NCI-H2171 (cell line): ENCODE data around the gene VAMP4.

Experiments
- DNase-seq: peaks from one replicate; lab custom pipeline; 2025; lab: John Stamatoyannopoulos, UW

VAMP4 gene, protein sequence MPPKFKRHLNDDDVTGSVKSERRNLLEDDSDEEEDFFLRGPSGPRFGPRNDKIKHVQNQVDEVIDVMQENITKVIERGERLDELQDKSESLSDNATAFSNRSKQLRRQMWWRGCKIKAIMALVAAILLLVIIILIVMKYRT

DNA sequence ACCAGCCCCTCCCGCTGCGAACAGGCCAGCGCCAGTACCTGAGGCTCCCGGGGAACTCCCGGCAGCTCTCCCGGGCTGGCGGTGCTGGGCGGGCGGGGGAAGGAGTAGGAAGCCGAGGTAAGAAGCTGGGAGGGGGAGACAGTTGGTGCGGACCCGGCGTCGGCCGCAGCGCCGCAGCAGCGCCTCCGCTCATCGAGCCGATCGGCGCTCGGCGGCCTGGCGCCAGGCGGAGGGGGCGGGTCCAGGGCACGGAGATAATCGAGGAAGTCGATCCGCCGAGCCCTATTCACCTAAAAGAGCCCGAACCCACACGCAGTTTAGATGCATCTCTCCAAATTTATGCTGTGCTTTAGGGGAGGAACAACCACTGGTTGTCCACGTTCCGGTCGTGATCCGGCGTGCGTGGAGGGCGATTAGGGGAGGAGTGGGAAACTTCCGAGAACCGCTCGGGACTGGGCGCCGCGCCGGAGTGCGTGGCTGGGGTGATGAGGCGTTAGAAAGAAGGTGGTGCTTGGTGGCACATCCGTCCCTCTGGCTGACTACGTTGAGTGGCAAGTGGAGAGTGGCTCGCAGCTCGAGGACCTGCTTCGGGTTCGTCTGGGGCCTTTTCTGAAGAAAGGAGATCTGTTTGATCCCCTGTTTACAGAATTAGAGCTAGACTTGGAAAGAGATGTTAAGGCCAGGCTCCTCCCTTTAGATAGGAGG, at the start of gene VAMP4:
Gene VAMP4 (minus strand): TSS at position 194 of the 705 bp plus-strand sequence. CDS start 3,651 bp downstream, outside the sequence.
- peak; percentile 87 for DNase-seq

- DNase-seq, result no peak
These were observed 48.5 kb upstream of the VAMP4 start for GRCh38 chr1:171790318-171790717.

- no peak for DNase-seq
These were observed 46.8 kb upstream of the VAMP4 start for GRCh38 chr1:171788696-171789095.

DNA sequence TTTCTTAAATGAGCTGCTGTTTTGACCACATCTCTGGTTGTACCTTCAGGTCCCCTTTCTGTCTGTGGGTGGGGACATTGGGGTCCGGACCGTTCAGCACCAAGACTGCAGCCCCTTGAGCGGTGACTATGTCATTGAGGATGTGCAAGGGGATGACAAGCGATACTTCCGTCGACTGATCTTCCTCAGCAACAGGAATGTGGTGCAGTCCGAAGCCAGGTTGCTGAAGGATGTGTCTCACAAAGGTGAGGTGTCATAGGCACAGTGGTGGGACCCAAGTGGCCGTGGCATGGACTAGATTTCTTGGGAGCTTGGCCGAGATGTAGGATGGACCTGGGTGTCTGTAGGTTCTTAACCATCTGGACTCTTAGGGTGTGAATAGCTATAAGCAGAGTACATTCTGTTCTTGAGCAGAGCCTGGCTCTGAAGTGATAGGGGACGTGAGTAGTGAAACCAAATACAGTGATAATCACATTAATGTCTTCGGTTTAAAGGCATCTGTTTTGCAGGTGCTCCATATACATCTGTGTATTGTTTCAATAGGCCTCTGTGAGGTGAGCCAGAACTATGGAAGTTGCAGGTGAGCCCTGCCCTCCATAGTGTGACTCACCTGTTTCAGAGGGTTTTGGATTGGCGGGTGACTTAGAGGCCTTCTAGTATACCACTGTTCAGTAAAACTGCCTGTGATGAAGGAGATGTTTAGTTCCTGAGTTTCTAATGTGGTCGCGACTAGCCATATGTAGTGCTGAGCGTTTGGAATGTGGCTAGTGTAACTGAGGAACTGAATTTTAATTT, 46.0 kb upstream of the VAMP4 start:
- no peak for DNase-seq

- DNase-seq, result no peak
These were observed 44.7 kb upstream of the VAMP4 start for GRCh38 chr1:171786534-171786933.

DNA sequence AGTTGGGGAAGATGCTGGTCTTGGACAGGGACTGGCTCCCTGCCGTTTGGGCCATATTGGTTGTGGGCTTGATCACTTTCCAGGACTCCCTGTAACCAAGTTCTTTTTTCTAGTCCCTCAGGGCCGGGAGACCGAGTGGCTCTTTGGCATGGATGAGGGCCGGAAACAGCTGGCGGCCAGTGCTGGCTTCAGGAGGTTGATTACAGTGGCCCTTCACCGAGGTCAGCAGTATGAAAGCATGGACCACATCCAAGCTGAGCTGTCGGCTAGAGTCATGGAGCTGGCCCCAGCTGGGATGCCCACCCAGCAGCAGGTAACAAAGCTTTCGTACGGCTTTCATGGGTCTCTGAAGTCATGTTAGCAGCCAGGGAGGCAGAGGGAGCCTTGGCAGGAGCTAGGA, 43.9 kb upstream of the VAMP4 start:
- no peak for DNase-seq

- no peak for DNase-seq
These were observed 42.9 kb upstream of the VAMP4 start for GRCh38 chr1:171784784-171785183.

- DNase-seq, result no peak
These were observed 42.1 kb upstream of the VAMP4 start for GRCh38 chr1:171783816-171784530.

DNA sequence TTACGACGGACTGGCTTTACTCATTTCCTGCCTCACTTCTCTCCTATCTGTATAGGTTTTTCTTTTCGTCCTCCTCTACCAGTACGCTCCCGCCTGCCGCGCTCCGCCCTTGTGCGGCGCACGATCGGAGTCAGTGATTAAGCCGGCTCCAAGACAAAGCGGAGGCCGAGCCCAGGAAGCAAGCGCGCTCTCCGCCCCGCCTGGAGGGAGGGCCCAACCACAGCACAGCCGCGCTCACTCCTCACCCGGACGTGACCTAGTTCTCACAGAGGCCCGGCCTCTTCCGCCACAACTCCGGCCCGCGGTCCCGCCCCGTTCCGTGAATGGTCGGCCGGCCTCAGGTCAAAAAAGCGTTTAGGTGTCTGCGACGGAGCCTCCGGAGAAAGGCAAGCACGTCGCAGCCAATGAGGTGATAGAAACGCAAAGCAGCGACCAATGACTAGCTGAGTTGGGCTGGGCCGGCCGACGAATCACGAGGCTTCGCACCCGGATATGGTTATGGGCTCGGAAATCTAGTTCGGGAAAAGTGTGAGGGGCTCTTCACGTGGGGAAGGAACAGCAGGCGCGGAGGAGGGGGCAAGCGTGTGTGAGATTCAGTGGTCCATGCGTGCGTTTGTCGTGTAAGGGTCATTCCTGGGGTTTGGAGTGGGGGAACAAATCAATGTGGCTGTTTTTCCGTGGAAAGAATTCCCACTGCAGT, 39.5 kb upstream of the VAMP4 start, which contains the start of gene METTL13:
Gene METTL13 (plus strand): TSS at position 485 of the 700 bp plus-strand sequence. CDS start 308 bp downstream, outside the sequence.
- peak; percentile 97 for DNase-seq

GRCh38 chr1:171780583-171781175, 38.8 kb upstream of the VAMP4 start:
- DNase-seq, result peak; percentile 12

- DNase-seq, result no peak
These were observed 30.4 kb upstream of the VAMP4 start for GRCh38 chr1:171772312-171772711.

DNA sequence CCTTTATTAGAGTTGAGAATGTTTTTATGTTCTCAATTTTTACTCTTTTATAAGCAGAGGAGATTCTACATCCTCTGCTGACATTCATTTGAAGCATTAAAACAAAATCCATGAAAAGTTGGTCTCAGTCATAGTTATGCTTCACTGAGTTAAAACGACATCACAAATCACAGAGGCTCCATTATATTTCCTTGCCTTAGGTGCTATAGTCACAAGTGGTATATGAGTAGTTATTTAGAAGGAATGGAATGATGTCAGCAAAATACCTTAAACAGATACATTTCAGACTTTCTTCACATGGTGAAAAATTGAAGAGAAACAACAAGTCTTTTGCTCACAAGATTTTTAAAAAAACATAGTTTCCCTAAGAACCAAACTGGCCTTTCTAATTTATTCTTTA, 27.9 kb upstream of the VAMP4 start:
- DNase-seq, result no peak

DNA sequence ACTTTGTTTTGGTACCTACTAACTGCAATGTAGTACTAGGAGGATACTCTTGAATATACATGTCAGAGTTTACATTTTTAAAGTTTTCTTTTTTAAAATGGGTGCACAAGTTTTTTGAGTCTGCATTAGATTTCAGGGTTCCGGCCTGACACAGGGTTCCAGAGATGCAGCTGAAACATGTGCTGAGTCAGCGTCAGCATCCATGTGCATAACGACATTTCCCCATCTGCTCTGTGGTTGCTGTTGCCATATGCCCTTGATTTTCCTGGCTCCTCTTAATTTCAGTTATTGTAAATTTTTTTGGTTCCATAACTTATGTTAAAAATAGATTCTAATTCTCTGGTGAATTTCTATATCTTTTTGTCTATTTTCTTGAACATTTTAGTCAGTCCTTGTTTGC, 27.3 kb upstream of the VAMP4 start:
- DNase-seq, result peak; percentile 72

DNA sequence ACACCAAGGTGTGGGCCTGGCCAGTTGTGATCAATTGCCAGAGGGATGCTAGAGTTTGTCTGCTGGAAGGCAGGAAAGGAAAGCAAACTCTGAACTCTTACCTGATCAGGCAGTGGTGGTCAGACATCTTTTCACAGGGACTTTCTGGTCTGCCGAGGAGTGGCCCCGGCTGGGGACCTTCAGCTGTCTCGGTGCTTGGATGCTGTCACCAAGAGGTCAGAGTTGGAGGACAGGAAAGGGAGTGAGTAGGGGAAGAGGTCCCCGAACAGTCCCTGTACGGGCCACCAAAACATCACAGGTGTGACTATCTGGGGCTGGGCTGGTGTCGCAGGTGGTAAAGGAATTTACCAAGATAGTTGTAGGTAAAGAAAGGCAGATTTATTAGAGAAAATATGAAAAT, 21.9 kb upstream of the VAMP4 start:
- no peak for DNase-seq

DNA sequence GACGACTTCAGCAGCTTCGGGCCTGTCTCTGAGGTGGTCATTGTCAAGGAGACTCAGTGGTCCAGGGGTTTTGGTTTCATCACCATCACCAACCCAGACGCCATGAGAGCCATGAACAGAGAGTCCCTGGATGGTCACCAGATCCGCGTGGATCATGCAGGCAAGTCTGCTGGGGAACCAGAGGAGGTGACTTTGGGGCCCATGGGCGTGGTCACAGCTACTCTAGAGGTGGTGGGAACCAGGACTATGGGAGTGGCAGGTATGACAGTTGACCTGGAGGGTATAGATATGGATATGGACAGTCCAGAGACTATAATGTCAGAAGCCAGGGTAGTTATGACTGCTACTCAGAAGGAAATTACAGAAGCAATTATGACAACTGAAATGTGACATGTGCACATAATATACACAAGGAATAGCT, 20.3 kb upstream of the VAMP4 start:
- no peak for DNase-seq

DNA sequence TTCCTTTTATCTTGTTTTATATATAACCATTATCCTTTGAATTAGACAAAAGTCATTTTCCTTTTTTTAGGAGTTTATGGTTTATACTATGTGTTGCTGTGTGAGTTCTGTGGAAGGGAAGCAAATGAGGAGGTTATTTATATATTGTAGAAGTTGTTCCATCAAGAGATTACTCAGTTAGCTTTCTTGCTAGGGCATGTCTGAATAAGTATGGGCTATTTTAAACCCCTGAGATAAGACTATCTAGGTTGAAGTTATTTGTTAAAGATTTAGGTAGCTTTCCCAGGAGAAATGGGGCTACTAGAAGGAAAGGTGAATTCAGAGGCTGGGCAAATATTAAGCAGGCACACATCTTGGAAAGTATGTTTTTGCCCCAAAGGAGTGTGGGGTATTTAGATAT, 16.1 kb upstream of the VAMP4 start:
- DNase-seq, result no peak

GRCh38 chr1:171756856-171757255, 15.0 kb upstream of the VAMP4 start:
- no peak for DNase-seq

GRCh38 chr1:171754971-171755370, 13.1 kb upstream of the VAMP4 start:
- no peak for DNase-seq

GRCh38 chr1:171754353-171754705, 12.5 kb upstream of the VAMP4 start:
- no peak for DNase-seq

- no peak for DNase-seq
These were observed 12.0 kb upstream of the VAMP4 start for GRCh38 chr1:171753685-171754352.

DNA sequence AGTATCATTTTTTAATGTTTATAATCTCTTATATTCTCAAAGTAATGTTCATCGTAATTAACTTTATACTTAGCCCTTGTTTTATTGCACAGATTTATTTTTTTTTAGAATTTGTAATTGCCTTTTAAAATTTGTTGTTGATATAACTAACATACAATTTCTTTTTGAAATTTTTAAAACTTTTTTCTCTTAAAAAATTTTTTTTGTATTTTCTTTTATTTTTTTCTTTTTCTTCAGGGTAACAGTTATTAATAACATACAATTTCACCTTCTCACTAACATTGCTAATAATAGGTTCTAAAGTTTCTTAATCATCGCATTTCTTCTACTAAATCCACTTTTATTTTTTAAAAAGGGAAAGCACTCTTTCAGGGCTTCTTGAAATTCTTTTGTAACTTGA, 11.3 kb upstream of the VAMP4 start:
- DNase-seq, result no peak
